Measurements from ENCODE around the gene CALM3.

CALM3 gene

GRCh38 chr19:46599716-46600373 lies 1.3 kb upstream of the CALM3 start:
- in situ Hi-C loops (cut with MboI; ENCODE audit: low sequenced_read_pairs): no loop called here

DNA sequence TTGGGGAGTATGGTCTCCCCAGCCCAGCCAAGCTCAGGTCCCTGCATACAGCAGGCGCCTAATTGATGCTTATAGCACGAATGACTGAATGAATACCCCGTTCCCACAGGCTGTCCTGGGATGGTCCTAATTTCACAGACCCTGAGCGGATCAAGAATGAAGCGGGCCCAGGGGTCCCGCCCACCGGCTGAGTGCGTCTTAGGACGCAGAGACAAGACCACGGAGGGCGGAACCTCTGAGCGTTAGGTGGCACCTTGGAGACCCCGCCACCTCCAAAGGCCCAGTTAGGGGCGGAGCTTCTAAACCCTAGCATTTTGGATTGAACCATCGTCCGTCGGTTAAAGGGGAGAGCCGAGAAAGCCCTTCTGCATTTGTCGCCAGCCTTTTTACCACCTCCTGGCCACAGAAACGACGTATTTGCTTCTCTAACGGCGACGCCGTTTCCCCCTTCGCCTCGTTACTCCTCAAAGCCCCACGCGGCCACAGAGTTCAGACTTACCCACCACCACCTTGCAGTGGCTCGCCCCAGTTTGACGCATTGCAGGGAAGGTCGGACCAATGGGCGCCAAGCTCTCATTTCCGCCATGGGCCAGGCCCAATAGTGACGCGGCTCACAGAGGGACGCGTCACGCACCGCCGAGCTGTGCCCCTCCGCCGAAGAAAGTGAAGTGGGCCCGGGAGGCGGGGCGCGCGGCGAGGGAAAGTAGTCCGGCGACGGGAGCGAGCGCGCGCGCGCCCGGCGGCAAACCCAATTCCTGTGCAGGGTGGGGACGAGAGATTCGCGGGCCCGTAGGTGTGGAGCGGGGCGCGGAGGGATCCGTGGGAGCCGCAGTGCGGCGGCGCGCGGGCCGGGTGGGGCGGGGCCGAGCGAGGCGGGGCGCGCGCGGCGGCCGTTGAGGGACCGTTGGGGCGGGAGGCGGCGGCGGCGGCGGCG lies 479 bp upstream of the CALM3 start:
- in situ Hi-C loops (cut with MboI; ENCODE audit: low sequenced_read_pairs): no loop called here

DNA sequence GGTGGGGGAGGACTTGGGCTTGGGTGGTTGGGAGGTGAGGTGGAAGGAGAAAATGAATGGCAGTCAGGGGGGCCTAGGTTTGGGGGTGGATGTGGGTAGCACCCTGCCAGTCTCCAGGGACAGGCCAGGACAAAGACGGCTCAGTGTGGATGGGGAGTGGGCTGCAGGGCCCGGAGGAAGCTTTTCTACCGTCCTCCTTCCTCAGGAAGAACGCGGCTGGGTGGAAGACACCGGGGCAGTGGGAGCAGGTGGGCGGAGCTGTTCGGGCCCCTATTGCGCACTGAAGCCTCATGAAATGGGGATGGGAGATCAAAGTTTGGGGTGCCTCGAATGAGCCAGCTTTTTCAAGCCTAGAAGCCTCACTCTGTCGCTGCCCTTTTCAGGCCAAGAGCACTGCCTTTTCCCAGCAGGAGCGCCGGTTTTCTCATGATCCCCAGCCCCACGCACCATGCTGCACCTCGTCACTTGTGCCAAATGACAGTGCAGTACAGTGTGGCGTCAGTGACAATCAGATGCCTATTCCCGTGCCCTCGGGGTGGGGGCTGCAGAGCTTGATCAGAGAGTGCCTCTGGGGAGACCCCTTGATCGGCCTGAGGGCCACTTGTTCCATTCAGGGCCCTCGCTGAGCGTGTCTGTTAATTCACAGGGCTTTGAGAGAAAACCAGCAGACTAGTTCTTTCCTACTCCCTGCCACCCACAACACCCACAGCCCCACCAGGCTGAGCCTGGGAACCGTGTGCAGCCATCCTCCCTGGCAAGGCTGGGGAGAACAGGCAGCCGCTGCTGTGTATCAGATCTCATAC lies 1.5 kb downstream of the CALM3 start:
- in situ Hi-C loops (cut with MboI; ENCODE audit: low sequenced_read_pairs): no loop called here

DNA sequence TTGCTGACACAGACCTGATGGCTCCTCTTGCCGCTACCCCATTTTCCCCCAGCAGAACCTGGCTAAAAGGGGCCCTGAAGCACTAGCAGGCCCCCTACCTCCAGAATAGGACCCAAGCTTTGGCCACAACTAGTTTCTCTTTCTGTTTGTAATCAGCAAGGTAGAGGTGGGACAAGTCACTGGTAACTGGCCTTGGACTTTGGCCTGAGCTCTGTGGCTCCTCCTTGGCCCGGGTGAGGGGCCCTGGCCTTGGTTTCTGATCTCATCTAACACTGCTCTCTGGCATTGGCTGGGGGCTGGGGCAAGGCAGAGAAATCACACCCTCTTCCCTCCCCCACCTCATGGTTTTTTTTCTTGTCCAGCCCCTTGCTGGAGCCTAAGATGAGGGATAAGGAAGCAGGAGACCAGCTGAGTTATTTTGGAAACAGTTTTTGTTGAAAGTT lies 2.1 kb downstream of the CALM3 start:
- in situ Hi-C loops (cut with MboI; ENCODE audit: low sequenced_read_pairs): no loop called here

DNA sequence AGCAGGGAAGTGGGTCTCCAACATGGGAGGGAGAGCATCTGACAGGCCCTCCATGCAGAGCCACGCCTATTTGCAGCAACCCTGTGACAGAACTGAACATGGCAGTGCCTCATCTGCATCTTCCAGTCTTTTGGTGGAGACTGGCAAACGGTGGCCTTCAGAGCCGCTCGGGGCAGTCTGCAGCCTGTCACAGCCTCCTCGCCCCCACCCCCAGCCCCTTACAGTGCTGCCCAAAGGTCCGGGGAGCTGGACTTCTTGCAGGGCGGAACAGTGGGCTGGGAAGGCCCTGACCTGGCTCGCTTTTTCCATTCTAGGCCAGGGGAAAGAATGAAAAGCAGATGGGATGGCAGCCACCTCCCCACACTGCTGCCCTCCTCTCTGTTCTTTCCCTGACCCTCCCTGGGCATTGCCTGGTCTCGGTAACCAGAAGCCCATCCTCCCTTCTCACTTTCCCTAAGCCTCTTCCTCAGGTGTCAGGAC lies 2.7 kb downstream of the CALM3 start:
- in situ Hi-C loops (cut with MboI; ENCODE audit: low sequenced_read_pairs): no loop called here

GRCh38 chr19:46604781-46605355 lies 3.7 kb downstream of the CALM3 start:
- in situ Hi-C loops (cut with MboI; ENCODE audit: low sequenced_read_pairs): no loop called here

GRCh38 chr19:46605356-46605821 lies 4.3 kb downstream of the CALM3 start:
- in situ Hi-C loops (cut with MboI; ENCODE audit: low sequenced_read_pairs): no loop called here

DNA sequence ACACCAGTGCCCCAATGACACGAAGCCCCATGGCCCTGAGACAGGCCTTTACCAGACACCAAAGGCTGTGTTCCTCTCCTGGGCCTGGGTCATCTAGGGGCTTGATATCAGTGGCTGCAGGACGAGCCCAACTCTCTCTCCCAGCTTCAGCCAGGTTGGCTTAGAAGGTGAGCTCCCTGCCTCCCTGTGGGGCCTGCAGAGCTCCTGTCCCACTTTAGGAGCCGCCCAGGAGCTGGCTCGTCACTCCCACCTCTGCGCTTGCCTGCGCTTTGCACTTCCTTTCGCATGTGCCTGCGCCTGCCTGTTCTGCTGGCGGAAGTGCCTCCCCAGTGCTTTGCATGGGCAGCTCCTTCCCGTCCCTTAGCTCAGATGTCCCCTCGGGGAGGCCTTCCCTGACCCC lies 4.9 kb downstream of the CALM3 start:
- in situ Hi-C loops (cut with MboI; ENCODE audit: low sequenced_read_pairs): no loop called here

DNA sequence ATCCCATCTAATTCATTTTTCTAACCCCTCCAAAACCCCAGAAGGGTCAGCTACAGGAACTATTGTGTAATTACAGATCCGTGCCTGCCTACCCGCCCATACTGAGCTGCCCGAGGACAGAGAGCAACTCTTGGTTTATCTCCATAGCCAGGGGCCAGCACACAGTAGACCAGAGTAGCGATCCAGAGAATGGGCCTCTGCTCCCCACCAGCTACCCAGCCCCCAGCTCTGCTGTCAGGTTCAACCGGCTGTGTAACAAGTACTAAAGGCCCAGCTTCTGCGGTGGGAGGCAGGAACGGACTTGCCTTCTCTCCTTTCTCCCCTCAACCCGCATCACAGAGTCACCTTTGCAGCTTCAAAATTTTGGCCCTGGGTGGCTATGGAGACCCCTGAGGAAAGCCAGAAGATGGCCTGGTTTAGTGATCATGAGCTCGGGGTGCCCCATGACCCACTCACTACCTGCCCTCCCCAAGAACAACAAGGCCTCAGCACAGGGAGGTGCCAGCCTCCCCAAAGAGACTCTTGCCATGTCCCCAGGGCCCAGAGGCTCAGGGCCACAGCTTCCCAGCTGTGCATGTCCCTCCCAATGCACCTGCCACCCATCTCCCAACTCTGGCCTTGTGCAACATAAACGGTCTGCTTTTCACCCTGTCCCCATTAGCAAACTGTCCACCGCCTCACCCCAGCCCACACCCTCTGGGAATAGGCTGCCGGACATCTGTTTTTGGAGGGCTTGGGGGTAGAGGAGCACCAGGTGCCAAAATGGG lies 5.7 kb downstream of the CALM3 start:
- in situ Hi-C loops (cut with MboI; ENCODE audit: low sequenced_read_pairs): no loop called here

DNA sequence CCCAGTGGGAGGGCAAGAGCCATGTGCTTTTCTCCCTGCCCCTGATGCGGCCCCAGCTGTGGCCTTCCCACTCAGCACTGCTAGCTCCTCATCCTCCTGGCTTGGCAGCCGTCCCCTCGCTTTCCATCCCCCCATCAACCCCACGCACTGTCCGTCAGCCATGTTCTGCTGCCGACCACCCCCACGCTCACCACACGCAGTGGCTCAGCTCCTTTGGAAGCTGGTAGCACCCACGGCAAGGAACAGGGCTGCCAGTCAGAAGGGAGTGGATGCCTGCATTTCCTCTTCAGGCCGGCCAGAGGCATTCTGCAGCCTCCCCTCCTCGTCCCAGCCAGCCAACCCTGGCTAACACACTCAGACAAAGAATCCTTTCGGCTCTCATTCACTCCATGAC lies 6.3 kb downstream of the CALM3 start:
- in situ Hi-C loops (cut with MboI; ENCODE audit: low sequenced_read_pairs): no loop called here

DNA sequence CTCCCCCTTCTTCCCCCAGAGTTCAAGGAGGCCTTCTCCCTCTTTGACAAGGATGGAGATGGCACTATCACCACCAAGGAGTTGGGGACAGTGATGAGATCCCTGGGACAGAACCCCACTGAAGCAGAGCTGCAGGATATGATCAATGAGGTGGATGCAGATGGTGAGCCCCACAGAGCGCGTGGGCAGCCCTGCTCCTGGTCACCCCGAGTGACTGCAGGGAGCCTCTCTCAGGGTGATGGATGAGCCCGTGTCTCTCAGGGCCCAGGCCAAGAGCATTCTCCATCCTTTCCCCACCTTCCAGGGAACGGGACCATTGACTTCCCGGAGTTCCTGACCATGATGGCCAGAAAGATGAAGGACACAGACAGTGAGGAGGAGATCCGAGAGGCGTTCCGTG lies 7.0 kb downstream of the CALM3 start:
- in situ Hi-C loops (cut with MboI; ENCODE audit: low sequenced_read_pairs): no loop called here

- in situ Hi-C loops (cut with MboI; ENCODE audit: low sequenced_read_pairs): no loop called here
Measured at GRCh38 chr19:46608581-46609345, 7.6 kb downstream of the CALM3 start.

- in situ Hi-C loops (cut with MboI; ENCODE audit: low sequenced_read_pairs): no loop called here
Measured at GRCh38 chr19:46609511-46610412, 8.6 kb downstream of the CALM3 start.

GRCh38 chr19:46610413-46610775 lies 9.3 kb downstream of the CALM3 start:
- in situ Hi-C loops (cut with MboI; ENCODE audit: low sequenced_read_pairs): no loop called here

DNA sequence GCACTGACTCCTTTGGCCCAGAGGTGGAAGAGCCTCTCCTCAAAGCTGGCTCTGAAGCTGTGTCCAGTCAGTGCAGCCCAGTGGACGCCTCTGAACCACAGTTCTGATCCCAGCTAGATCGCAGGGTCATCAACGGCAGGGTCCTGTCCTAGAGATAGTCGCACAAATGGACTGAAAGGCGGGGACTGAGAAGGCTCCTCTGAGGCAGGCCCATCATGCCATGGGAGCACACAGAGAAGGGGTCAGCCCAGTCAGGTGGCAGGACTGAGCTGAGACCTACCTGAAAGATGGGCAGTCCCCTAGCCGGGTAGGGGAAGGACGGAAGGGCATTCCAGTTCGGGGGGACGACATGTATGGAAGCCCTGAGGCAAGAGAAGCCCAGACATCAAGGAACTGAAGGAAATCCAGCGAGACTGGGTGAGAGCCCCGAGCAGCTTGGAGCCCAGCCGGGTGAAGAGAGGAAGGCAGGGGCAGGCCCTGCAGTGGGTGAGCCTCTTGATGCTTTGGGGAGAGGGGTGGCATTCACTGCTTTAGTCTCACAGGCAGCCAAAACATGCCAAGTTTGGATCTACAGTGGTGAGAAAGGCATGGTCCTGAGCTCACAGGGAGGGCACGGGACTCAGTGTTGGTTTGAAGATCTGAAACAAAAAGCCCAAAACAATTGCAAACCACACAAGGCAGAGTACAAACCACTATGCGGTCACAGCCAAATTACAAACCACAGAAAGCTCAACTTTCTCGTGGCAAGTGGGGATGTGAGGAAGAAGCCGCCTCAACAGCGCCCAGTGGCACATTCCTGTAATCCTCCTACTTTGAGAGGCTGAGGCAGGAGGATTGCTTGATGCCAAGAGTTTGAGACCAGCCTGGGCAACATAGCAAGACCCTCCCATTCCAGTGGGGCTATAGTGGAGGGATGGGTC lies 10.0 kb downstream of the CALM3 start:
- in situ Hi-C loops (cut with MboI; ENCODE audit: low sequenced_read_pairs): no loop called here

- in situ Hi-C loops (cut with MboI; ENCODE audit: low sequenced_read_pairs): no loop called here
Measured at GRCh38 chr19:46611776-46612175, 10.6 kb downstream of the CALM3 start.

DNA sequence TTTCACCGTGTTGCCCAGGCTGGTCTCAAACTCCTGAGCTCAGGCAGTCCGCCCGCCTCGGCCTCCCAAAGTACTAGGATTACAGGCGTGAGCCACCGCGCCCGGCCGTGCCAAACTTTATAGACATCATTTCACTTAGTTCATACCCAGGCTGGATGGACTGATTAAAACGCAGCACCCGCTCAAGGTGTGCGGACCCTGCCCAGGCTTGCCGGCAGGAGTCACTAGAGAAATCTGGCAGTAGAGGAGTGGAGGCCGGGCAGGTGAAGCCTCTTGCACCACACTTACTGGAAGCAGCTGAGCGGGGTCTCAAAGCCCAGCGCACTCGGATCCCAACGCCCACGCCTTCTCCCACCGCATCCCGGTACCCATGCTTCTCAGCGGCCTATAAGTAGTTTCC lies 12.4 kb downstream of the CALM3 start:
- in situ Hi-C loops (cut with MboI; ENCODE audit: low sequenced_read_pairs): no loop called here
